Heart right ventricle (tissue), 16 donors: ENCODE results near the gene DAB2IP. TPM values are rescaled to one million over a fixed set of nuclear protein-coding genes. Genes with fewer than 3 reads are reported as not detected.

Experiments used
- ATAC-seq, 8 donors: fragments of 200-7000 bp; cut with Tn5 transposase; one replicate each; pipeline ENCODE4 v1.9.1; 2020; ENCODE audit warnings: mild to moderate bottlenecking in 8 of 8, moderate library complexity in 8 of 8, moderate number of reproducible peaks in 1 of 8
- DNase-seq, 2 donors: peaks; one replicate each; pipeline ENCODE4 v3.0.0-alpha.2; 2020
- H3K27ac ChIP-seq, 10 donors: fragments of 200-600 bp; sonication (generic) in 2 of 10; one replicate each; pipeline versions ENCODE4 v1.5.0 to v1.8.0; 2020 to 2022; ENCODE audit warnings: mild to moderate bottlenecking in 3 of 10
- H3K27me3 ChIP-seq, 7 donors: fragments of 200-600 bp; one replicate each; pipeline ENCODE4 v1.8.0; 2021 to 2022; ENCODE audit warnings: mild to moderate bottlenecking in 2 of 7
- H3K36me3 ChIP-seq, 9 donors: fragments of 200-600 bp; sonication (generic) in 1 of 9; one replicate each; pipeline versions ENCODE4 v1.5.0 to v1.8.0; 2020 to 2022; ENCODE audit warnings: mild to moderate bottlenecking in 2 of 9
- H3K4me1 ChIP-seq, 9 donors: fragments of 200-600 bp; sonication (generic) in 1 of 9; one replicate each; pipeline versions ENCODE4 v1.5.0 to v1.8.0; 2020 to 2022; ENCODE audit warnings: mild to moderate bottlenecking in 4 of 9
- H3K4me3 ChIP-seq, 10 donors: fragments of 200-600 bp; sonication (generic) in 2 of 10; one replicate each; pipeline versions ENCODE4 v1.5.0 to v1.8.0; 2020 to 2022; ENCODE audit warnings: mild to moderate bottlenecking in 7 of 10, moderate library complexity in 2 of 10
- H3K9me3 ChIP-seq, 11 donors: fragments of 200-600 bp in 10 of 11; sonication (generic) in 2 of 11; one replicate each; pipeline versions ENCODE4 v1.5.0 to v1.8.0; 2013 to 2022; ENCODE audit warnings: mild to moderate bottlenecking in 2 of 11, control low read depth in 1 of 11, moderate library complexity in 1 of 11
- CTCF ChIP-seq, 9 donors: fragments of 200-600 bp; sonication (generic) in 2 of 9; IDR thresholded peaks; one replicate each; pipeline versions ENCODE4 v1.5.0 to v1.8.0; 2021 to 2022; ENCODE audit warnings: antibody characterized with exemption in 9 of 9, mild to moderate bottlenecking in 5 of 9, moderate library complexity in 1 of 9
- WGBS, 2 donors: extraction: QIAGEN DNeasy Blood & Tissue Kit; methylation state at CpG; one replicate each; pipeline ENCODE4 v1.1.7; 2013; ENCODE audit warnings: inconsistent platforms in 1 of 2; 5-methylcytosine and 5-hydroxymethylcytosine counted together
- intact Hi-C, 10 donors: fragments of 100-400 bp; cut with DNase I; formaldehyde crosslinking; loops; one replicate each; pipeline versions ENCODE4 v1.11.1 to v1.14.2; 2022
- polyA plus RNA-seq, 2 donors: library from polyadenylated mRNA; stranded (reverse); fragments of 200-250 nt; gene quantifications; one replicate each; pipeline ENCODE4 v1.2.3, GENCODE V29; 2013
- total RNA-seq, 10 donors: library from RNA; stranded (reverse); fragmentation: NEBNext Ultra II Directional in 3 of 10; extraction: Animal tissue kit (Norgen Biotek cat#: 25700) in 3 of 10; gene quantifications; one replicate each; pipeline versions ENCODE4 v1.2.1 to v1.2.4, GENCODE V29; 2021 to 2023
- donor health status: Arrhythmogenic right ventricular cardiomyopathy.
- donor health status: ischemic (EF 13 %, LVEDD 7.1; RV severe dilation, severe dysfunction).
- donor health status: healthy with polysubstance abuse.
- donor health status: DM: no; HTN: yes; CAD: no.
- donor health status: DM: no; HTN: no; CAD: no.
- donor health status: ischemic (EF 25% LVEDD 6.9; RV normal size, moderate dysfunction).
- donor health status: ischemic (EF 25% LVEDD 5.7; RV mildly dilated, moderate dysfunction).
- donor health status: healthy.
- donor health status: DM: yes; HTN: yes; CAD: no.
- donor health status: Ischemic cardiomyopathy.
- donor health status: ischemic (EF 35%, LVEDD 5.7; RV mildly dilated, moderate dysfunction).
- donor health status: nonischemic (EF 11% LVEDD 7.7; RV severe dilation, severe dysfunction).
- donor health status: DM: yes; HTN: yes; CAD: no.
- donor health status: PGD.
- donor health status: ischemic (EF 29% LVEDD 5.4; RV normal size, mild dysfunction).
- donor health status: nonischemic (EF 23%, LVEDD 6.1; RV moderate dilation, normal function).

The DAB2IP gene
- total and polyA plus RNA-seq, 12 donors = 18.1 to 71.1 (median 52.8) TPM

- whole genome bisulfite sequencing, 2 donors = 61 to 69% methylated on average over 16 of the region's 16 CpGs
- no peak for TF ChIP-seq CTCF (IDR thresholded peaks at IDR 0.05)
- Histone ChIP-seq H3K36me3 (peaks cover 0 to 30% (median 16%) of the 10 kb centered on the region in 9 donors), H3K4me1 (peaks cover 22 to 65% (median 58%) of the 10 kb centered on the region in 9 donors), H3K9me3 (no peaks in the 10 kb centered on the region), H3K4me3 (no peak overlapping the region), H3K27me3 (no peaks in the 10 kb centered on the region), H3K27ac (peak overlapping the region in 3 of 10 donors; percentile 22 to 53 (median 34))
- ATAC-seq (peak; percentile 50 to 75 (median 55)), DNase-seq (peak in 1 of 2 donors; percentile 51)
- intact Hi-C loops = loop anchor here in 2 of 10 donors (5.0 kb wide), 2 partner anchors 39 to 124 kb away; no protein-coding TSS in a partner anchor
Observed at GRCh38 chr9:121675969-121676822, 24.8 kb downstream of the DAB2IP start.

GRCh38 chr9:121676926-121677325 is 25.5 kb downstream of the DAB2IP start:
- H3K36me3 ChIP-seq = peaks cover 0 to 37% (median 22%) of the 10 kb centered on the region in 9 donors
- H3K4me1 ChIP-seq = peaks cover 22 to 62% (median 50%) of the 10 kb centered on the region in 9 donors
- no peak overlapping the region for H3K27ac ChIP-seq
- ATAC-seq (peak in 4 of 8 donors; percentile 27 to 58 (median 37)), DNase-seq (no peak)
- intact Hi-C loops = loop anchor here in 2 of 10 donors (5.0 kb wide), 2 partner anchors 40 to 125 kb away; no protein-coding TSS in a partner anchor
- H3K27me3 ChIP-seq = no peaks in the 10 kb centered on the region
- H3K9me3 ChIP-seq = no peaks in the 10 kb centered on the region
- H3K4me3 ChIP-seq = no peak overlapping the region
- 53 to 55% methylated on average over 4 of the region's 4 CpGs for WGBS, 2 donors
- TF ChIP-seq CTCF (IDR thresholded peaks at IDR 0.05) = no peak

- 95 to 96% methylated on average over 22 of the region's 22 CpGs for WGBS, 2 donors
- Histone ChIP-seq H3K4me1 (peaks cover 15 to 62% (median 35%) of the 10 kb centered on the region in 9 donors), H3K9me3 (no peaks in the 10 kb centered on the region), H3K27ac (no peak overlapping the region), H3K36me3 (peaks cover 0 to 49% (median 23%) of the 10 kb centered on the region in 9 donors), H3K4me3 (no peak overlapping the region), H3K27me3 (no peaks in the 10 kb centered on the region)
- ATAC-seq (no peak), DNase-seq (no peak)
- TF ChIP-seq CTCF (IDR thresholded peaks at IDR 0.05) = no peak
- intact Hi-C loops = loop anchor here in 2 of 10 donors (5.0 kb wide), 2 partner anchors 41 to 126 kb away; no protein-coding TSS in a partner anchor
Observed at GRCh38 chr9:121678501-121679022, 27.1 kb downstream of the DAB2IP start.

- H3K9me3 ChIP-seq = no peaks in the 10 kb centered on the region
- no peak for ATAC-seq
- WGBS, 2 donors = 95 to 97% methylated on average over 7 of the region's 7 CpGs
- H3K27me3 ChIP-seq = no peaks in the 10 kb centered on the region
- H3K36me3 ChIP-seq = peaks cover 0 to 53% (median 23%) of the 10 kb centered on the region in 9 donors
- H3K27ac ChIP-seq = no peak overlapping the region
- no peak for TF ChIP-seq CTCF (IDR thresholded peaks at IDR 0.05)
- no peak overlapping the region for H3K4me3 ChIP-seq
- no peak for DNase-seq
- intact Hi-C loops = loop anchor here in 9 of 10 donors (5.0 to 10.0 kb wide), 7 partner anchors 38 to 195 kb away; no protein-coding TSS in a partner anchor
- peaks cover 12 to 62% (median 24%) of the 10 kb centered on the region in 9 donors for H3K4me1 ChIP-seq
Observed at GRCh38 chr9:121679901-121680635, 28.6 kb downstream of the DAB2IP start.
